Right lobe of liver (tissue), 4 donors: Measurements from ENCODE around the gene BCAR3.

Experiments
- POLR2A ChIP-seq: fragments of 450-650 bp; IDR thresholded peaks from one replicate; pipeline ENCODE4 v1.6.1; 2017; ENCODE audit warnings: antibody characterized with exemption, mild to moderate bottlenecking
- TF ChIP-seq, protein P1 (sequence below), 4 donors: fragments of 200-600 bp in 3 of 4; fragments of 450-650 bp in 1 of 4; IDR thresholded peaks; one replicate each; pipeline versions ENCODE4 v1.5.1 to v1.8.0; 2016 to 2022; ENCODE audit warnings: antibody characterized with exemption in 4 of 4, mild to moderate bottlenecking in 2 of 4
- donor health status: DM: no; HTN: no; CAD: no.
- donor health status: DM: no; HTN: no; CAD: no.
- donor health status: DM: no; HTN: yes; CAD: no.

DNA sequence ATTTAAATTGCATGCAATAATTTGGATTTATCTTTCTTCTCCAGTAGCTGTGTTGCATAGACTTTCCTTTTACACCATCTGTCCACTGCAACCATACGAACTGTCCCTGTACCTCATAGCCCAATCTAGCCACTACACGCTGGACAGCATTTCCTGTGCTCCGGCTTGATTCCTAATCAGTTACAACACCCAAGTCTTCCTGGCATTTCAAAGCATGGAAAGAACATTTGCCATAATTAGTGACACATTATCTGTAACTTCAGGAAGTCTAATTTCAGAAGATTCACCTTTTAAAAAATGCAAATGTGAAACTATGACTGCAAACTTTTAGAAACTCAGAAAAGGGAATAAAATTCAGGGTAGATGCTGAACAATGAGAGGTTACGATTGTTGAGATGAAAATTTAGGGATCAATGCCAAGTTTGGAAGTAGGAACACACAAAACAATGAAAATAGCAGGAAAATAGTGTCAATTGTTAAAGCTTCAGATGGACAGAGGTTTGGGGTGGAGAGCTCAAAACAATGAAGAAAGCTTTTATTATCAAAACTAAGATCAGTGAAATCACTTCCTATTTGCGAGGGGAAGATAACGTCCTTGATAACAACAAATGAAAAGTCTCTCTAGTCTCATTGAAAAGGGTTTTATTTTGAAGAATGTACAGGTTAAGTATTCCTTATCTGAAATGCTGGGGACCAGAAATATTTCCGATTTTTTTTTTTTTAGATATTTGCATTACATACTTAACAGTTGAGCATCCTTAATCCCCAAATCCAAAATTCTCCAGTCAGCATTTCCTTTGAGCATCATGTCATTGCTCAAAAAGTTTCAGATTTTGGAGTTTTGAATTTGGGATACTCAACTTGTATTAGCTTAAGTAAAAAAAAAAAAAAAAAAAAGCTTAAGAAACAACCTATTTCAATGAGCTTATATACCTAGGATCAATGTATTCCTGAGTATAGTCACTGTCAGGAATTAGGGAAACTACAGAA, 126.5 kb downstream of the BCAR3 start:
- TF ChIP-seq, protein P1, sequence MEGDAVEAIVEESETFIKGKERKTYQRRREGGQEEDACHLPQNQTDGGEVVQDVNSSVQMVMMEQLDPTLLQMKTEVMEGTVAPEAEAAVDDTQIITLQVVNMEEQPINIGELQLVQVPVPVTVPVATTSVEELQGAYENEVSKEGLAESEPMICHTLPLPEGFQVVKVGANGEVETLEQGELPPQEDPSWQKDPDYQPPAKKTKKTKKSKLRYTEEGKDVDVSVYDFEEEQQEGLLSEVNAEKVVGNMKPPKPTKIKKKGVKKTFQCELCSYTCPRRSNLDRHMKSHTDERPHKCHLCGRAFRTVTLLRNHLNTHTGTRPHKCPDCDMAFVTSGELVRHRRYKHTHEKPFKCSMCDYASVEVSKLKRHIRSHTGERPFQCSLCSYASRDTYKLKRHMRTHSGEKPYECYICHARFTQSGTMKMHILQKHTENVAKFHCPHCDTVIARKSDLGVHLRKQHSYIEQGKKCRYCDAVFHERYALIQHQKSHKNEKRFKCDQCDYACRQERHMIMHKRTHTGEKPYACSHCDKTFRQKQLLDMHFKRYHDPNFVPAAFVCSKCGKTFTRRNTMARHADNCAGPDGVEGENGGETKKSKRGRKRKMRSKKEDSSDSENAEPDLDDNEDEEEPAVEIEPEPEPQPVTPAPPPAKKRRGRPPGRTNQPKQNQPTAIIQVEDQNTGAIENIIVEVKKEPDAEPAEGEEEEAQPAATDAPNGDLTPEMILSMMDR (IDR thresholded peaks at IDR 0.05), result no peak
- no peak for TF ChIP-seq POLR2A
